Liver (tissue), 9 donors: ENCODE measurements around the gene CADM2. TPM values are rescaled to one million over a fixed set of nuclear protein-coding genes. Genes with fewer than 3 reads are reported as not detected.
"Not testable (repeated sequence)": the region's sequence is repeated elsewhere in the genome, so short reads cannot be mapped to it uniquely, and the experiment has no call there.

Experiments used
- DNase-seq: peaks from one replicate; pipeline ENCODE4 v3.0.0-alpha.2; 2017; ENCODE audit warnings: low spot score
- H3K27ac ChIP-seq, 2 donors: one replicate each; pipeline ENCODE4 v1.7.0; 2013; ENCODE audit warnings: inconsistent platforms in 2 of 2, low read length in 2 of 2, control low read depth in 1 of 2, low read depth in 1 of 2, mild to moderate bottlenecking in 1 of 2
- H3K27me3 ChIP-seq, 4 donors: one replicate each; pipeline versions ENCODE4 v1.6.1 to v1.7.0; 2013; ENCODE audit warnings: low read length in 3 of 4, inconsistent platforms in 1 of 4, mild to moderate bottlenecking in 1 of 4, moderate library complexity in 1 of 4; ENCODE audit not compliant: control insufficient read depth in 4 of 4, insufficient read depth in 4 of 4
- H3K36me3 ChIP-seq, 4 donors: one replicate each; pipeline versions ENCODE4 v1.6.1 to v1.7.0; 2013; ENCODE audit warnings: low read length in 3 of 4, mild to moderate bottlenecking in 3 of 4, low read depth in 1 of 4, moderate library complexity in 1 of 4; ENCODE audit not compliant: control insufficient read depth in 4 of 4, insufficient read depth in 3 of 4
- H3K4me1 ChIP-seq, 4 donors: one replicate each; pipeline versions ENCODE4 v1.6.1 to v1.7.0; 2013; ENCODE audit warnings: low read length in 3 of 4, mild to moderate bottlenecking in 3 of 4, moderate library complexity in 1 of 4; ENCODE audit not compliant: control insufficient read depth in 4 of 4, insufficient read depth in 4 of 4
- H3K4me3 ChIP-seq, 3 donors: one replicate each; pipeline versions ENCODE4 v1.6.1 to v1.7.0; 2013; ENCODE audit warnings: low read length in 3 of 3, control low read depth in 1 of 3, low read depth in 1 of 3, mild to moderate bottlenecking in 1 of 3
- H3K9ac ChIP-seq, 2 donors: one replicate each; pipeline ENCODE4 v1.7.0; 2013; ENCODE audit warnings: low read length in 2 of 2, mild to moderate bottlenecking in 2 of 2, moderate library complexity in 2 of 2, control low read depth in 1 of 2, low read depth in 1 of 2
- H3K9me3 ChIP-seq, 4 donors: one replicate each; pipeline versions ENCODE4 v1.6.1 to v1.7.0; 2013; ENCODE audit warnings: low read length in 3 of 4; ENCODE audit not compliant: control insufficient read depth in 4 of 4
- ATF3 ChIP-seq: IDR thresholded peaks from 2 replicates; pipeline ENCODE4 v1.6.1; 2016; ENCODE audit warnings: antibody characterized with exemption
- CTCF ChIP-seq: fragments of 150-350 bp; IDR thresholded peaks from 2 replicates; pipeline ENCODE4 v1.5.1; 2017; ENCODE audit warnings: improper control_type of control experiment, low read depth, low read length; ENCODE audit not compliant: missing input control
- EGR1 ChIP-seq, 2 donors: IDR thresholded peaks; 2 replicates each; pipeline ENCODE4 v1.6.1; 2016 to 2018; ENCODE audit warnings: antibody characterized with exemption in 2 of 2, low read depth in 2 of 2
- FOXA1 ChIP-seq: IDR thresholded peaks from 2 replicates; pipeline ENCODE4 v1.6.1; 2016; ENCODE audit warnings: antibody characterized with exemption
- FOXA2 ChIP-seq: IDR thresholded peaks from 2 replicates; pipeline ENCODE4 v1.6.1; 2016; ENCODE audit warnings: antibody characterized with exemption
- GABPA ChIP-seq, 2 donors: IDR thresholded peaks in 1 of 2; conservative IDR thresholded peaks in 1 of 2; 2 replicates each; pipeline ENCODE4 v1.6.1; 2016; ENCODE audit warnings: antibody characterized with exemption in 2 of 2, mild to moderate bottlenecking in 1 of 2, moderate library complexity in 1 of 2
- HNF4A ChIP-seq, 2 donors: conservative IDR thresholded peaks; 2 replicates each; pipeline ENCODE4 v1.6.1; 2016; ENCODE audit warnings: antibody characterized with exemption in 2 of 2, mild to moderate bottlenecking in 2 of 2
- HNF4G ChIP-seq: IDR thresholded peaks from 2 replicates; pipeline ENCODE4 v1.6.1; 2016; ENCODE audit warnings: antibody characterized with exemption
- MAX ChIP-seq: IDR thresholded peaks from 2 replicates; pipeline ENCODE4 v1.6.1; 2016; ENCODE audit warnings: antibody characterized with exemption
- NR2F2 ChIP-seq: IDR thresholded peaks from 2 replicates; pipeline ENCODE4 v1.6.1; 2016; ENCODE audit warnings: antibody characterized with exemption
- RAD21 ChIP-seq, 2 donors: IDR thresholded peaks; 2 replicates each; pipeline ENCODE4 v1.6.1; 2016; ENCODE audit warnings: antibody characterized with exemption in 2 of 2, mild to moderate bottlenecking in 2 of 2
- REST ChIP-seq: IDR thresholded peaks from 2 replicates; pipeline ENCODE4 v1.6.1; 2016; ENCODE audit warnings: antibody characterized with exemption, mild to moderate bottlenecking
- RXRA ChIP-seq, 2 donors: IDR thresholded peaks; 2 replicates each; pipeline ENCODE4 v1.6.1; 2017 to 2018; ENCODE audit warnings: antibody characterized with exemption in 2 of 2, mild to moderate bottlenecking in 1 of 2
- TAF1 ChIP-seq: conservative IDR thresholded peaks from 2 replicates; pipeline ENCODE4 v1.6.1; 2016; ENCODE audit warnings: antibody characterized with exemption, mild to moderate bottlenecking
- YY1 ChIP-seq: IDR thresholded peaks from 2 replicates; pipeline ENCODE4 v1.6.1; 2016; ENCODE audit warnings: antibody characterized with exemption, mild to moderate bottlenecking
- ZBTB33 ChIP-seq: IDR thresholded peaks from 2 replicates; pipeline ENCODE4 v1.6.1; 2016; ENCODE audit warnings: antibody characterized with exemption
- WGBS: extraction: QIAGEN DNeasy Blood & Tissue Kit; methylation state at CpG from one replicate; pipeline ENCODE4 v1.1.7; 2013; 5-methylcytosine and 5-hydroxymethylcytosine counted together
- polyA plus RNA-seq, 2 donors: library from polyadenylated mRNA; stranded (reverse) in 1 of 2; unstranded in 1 of 2; fragments of 200-250 nt in 1 of 2; fragments of >200 nt in 1 of 2; fragmentation: Nextera tagmentation in 1 of 2; extraction: Ambion mirVana in 1 of 2; gene quantifications; one replicate each; pipeline versions ENCODE4 v1.2.1 to v1.2.3, GENCODE V29; 2013 to 2015
- total RNA-seq, 2 donors: library from RNA; depleted of rRNA; stranded (reverse); fragments of >200 nt; gene quantifications; one replicate each; pipeline ENCODE4 v1.2.3, GENCODE V29; 2014
- donor health status: healthy.
- donor health status: healthy.
- donor health status: healthy.
- donor health status: healthy.
- donor health status: healthy.

Gene CADM2
- total and polyA plus RNA-seq, 4 donors, result 0.35 to 0.92 (median 0.51) TPM

GRCh38 chr3:85979034-85979433 is 1020.2 kb downstream of the CADM2 start (continued):
- no peak for TF ChIP-seq CTCF

GRCh38 chr3:85989581-85989980 is 1030.8 kb downstream of the CADM2 start:
- not testable (repeated sequence) for H3K27me3 ChIP-seq, H3K9me3 ChIP-seq, H3K36me3 ChIP-seq, H3K27ac ChIP-seq, H3K4me3 ChIP-seq, DNase-seq, H3K4me1 ChIP-seq, H3K9ac ChIP-seq
- 81% methylated on average over 10 of the region's 10 CpGs for WGBS

- Histone ChIP-seq H3K27ac (no peak overlapping the region), H3K9ac (no peak overlapping the region), H3K9me3 (no peaks in the 10 kb centered on the region), H3K4me3 (no peak overlapping the region), H3K4me1 (no peaks in the 10 kb centered on the region), H3K36me3 (no peaks in the 10 kb centered on the region), H3K27me3 (no peaks in the 10 kb centered on the region)
- DNase-seq, result no peak
- TF ChIP-seq REST, result no peak
- TF ChIP-seq YY1, result no peak
- no peak for TF ChIP-seq TAF1
- no peak for TF ChIP-seq CTCF
- TF ChIP-seq GABPA (IDR thresholded peaks at IDR 0.05 in 1 of 2, conservative IDR thresholded peaks at IDR 0.05 in 1 of 2), result no peak
- no peak for TF ChIP-seq EGR1 (IDR thresholded peaks at IDR 0.05; ENCODE audit: low read depth in 2 of 2)
- no peak for TF ChIP-seq HNF4G
- TF ChIP-seq ZBTB33, result no peak
- no peak for TF ChIP-seq ATF3
- TF ChIP-seq MAX, result no peak
- no peak for TF ChIP-seq RAD21 (IDR thresholded peaks at IDR 0.05)
- TF ChIP-seq FOXA1, result no peak
- TF ChIP-seq FOXA2, result no peak
- no peak for TF ChIP-seq NR2F2
- no peak for TF ChIP-seq RXRA (IDR thresholded peaks at IDR 0.05)
- TF ChIP-seq HNF4A (conservative IDR thresholded peaks at IDR 0.05), result no peak
- 84% methylated on average over 1 of the region's 1 CpG for WGBS
Observed at GRCh38 chr3:86029590-86029989, 1070.8 kb downstream of the CADM2 start.
